Amygdala (tissue), 56 donors: ENCODE data around the gene TMTC2.

Experiments used
- DNase-seq, 56 donors: peaks; one replicate each; lab custom pipeline; 2025; lab: John Stamatoyannopoulos, UW

The TMTC2 gene

DNA sequence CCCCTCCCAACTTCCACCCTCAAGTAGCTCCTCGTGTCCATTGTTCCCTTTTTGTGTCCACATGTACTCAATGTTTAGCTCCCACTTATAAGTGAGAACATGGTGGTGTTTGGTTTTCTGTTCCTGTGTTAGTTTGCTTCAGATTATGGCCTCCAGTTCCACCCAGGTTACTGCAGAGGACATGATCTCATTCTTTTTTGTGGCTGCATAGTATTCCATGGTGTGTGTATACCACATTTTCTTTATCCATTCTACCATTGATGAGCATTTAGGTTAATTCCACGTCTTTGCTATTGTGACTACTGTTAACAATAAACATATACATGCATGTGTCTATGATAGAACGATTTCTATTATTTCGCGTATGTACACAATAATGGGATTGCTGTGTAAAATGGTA is 362.6 kb downstream of the TMTC2 start:
- no peak for DNase-seq

DNA sequence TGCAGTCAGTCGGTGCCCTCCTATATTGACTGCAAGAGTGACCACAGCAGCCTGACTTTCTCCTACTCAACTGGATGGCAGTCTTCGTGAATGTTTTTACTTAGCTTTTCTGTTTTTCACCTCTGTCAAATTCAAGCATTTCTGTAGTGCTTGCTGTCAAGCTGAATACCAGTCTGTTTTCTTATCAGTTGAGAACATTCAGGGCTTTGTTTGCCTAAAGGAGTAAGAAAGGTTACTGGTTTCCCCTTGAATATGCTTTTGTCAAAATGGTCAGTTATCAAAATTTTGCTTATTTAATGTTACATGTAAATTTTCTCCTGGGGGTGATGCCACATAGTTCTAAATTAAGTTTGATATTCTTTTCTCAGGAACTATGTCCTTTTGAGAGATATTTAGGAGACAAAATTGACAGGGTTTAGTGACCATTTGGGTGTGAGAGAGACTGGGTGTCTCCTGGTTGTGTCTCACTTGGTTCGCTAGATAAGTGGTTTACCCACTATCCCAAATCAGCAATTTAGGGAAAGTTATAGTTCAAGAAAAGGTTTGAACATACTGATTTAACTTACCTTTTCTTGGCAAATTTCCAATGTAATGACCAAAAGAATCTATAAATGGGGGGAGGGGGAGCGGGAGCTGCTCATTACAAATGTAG is 366.3 kb downstream of the TMTC2 start:
- DNase-seq, result no peak

DNA sequence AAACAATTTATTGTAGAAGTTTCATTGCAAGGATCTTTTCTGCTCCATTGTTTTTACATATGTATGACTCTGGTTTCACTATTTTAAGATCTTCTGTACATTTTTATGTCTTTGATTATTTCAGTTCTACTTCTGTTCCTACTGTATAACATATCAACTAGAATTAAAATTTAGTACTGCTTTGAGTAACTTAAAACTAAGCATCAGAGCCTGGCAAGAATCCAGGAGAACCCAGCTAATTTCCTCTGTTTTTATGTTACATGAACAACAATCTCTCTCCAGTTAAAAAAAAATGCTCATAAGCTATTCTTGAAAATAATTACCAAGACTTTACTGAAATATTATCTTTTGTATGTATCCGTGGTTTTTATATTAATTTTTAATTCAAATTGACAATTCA is 370.7 kb downstream of the TMTC2 start:
- DNase-seq, result peak in 1 of 56 donors; percentile 20

DNA sequence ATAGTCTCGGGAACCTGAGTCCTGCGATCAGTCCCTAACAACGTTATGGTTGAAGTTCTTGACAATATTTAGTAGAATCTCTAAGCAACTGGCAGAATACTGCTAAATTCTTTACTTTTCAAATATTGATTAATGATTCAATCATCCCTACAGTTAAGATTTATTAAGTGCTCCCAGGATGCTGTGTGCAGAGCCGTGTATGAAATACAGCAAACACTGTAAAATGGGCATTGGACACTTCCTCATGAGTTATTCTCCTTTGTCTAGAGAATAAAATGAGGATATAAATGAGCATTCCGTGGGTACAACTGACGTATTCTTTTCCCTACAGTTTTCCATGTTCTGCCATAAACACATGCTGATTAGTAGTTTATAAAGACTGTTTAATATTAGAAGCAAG is 372.4 kb downstream of the TMTC2 start:
- no peak for DNase-seq

DNA sequence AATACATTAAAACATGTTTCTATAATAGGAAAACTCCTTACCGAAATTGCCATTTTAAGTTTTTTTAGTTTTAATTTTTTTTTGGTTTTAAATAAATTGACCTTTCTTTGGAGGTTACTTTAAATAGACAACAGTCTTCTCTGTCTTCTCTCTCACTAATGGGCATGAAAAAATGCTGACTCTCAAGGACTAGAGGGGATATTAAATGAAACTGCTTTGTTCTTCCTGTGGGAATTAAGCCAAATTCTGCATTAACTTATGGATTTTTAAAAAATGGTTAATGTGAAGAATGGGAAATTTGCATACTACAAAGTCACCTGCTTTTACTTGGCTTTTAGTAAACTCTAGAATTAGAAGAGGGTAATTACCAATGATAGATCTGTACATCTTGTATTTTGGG is 378.9 kb downstream of the TMTC2 start:
- no peak for DNase-seq

DNA sequence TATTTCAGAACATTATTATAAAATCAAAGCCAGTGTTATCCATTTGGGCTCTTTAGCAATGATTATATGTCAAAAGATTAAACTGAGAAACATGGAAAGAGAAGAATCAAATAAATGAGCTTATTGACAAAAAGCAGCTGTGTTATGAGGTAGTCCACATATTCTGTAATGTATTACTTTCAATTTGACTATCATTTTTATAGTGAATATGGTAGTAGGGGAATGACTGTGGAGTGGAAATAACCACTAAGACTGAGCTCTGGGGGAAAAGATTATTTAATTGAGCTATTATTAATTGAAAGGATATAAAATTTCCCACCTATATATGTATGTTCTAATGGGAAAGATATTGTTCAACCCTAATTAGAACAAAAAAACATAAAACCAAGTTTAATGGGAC is 381.3 kb downstream of the TMTC2 start:
- DNase-seq, result no peak

DNA sequence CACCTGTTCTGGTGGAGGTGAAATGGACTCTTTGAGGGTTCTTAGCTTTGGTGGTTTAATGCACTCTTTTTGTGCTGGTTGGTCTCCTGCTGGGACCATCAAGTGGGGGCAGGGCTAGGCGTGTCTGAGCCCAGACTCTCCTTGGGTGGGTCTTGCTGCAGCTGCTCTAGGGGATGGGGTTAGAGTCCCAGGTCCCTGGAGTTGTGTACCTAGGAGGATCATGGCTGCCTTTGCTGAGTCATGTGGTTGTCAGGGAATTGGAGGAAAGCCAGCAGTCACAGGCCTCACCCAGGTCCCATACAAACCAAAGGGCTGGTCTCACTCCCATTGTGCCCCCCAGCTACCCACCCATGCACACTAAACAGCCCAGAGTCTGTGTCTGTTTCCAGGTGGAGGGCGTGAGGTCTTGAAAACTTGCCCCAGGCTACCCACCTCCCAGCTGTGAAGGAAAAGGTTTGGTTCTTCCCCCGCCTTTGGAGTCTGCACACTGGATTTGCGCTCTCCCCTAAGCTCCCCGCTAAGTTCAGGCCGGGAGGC is 387.7 kb downstream of the TMTC2 start:
- no peak for DNase-seq

DNA sequence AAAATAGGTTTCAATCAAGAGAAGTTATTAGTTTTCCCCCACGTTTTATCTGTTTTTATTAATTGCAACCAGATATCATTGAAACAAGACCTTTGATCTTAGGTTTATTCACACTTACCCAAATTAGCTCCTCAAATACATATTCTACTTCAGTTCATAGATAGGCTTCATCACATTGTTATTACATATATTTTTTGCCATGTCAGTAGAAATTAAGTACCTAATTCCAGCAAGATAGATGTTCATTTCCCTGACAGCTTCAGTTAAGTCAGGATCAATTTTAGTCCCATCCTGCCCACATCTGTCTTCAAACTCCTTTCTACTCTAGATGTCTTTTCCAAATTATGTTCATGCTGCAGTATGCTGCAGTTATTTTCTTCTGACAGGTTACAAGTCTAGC is 388.8 kb downstream of the TMTC2 start:
- DNase-seq, result no peak

DNA sequence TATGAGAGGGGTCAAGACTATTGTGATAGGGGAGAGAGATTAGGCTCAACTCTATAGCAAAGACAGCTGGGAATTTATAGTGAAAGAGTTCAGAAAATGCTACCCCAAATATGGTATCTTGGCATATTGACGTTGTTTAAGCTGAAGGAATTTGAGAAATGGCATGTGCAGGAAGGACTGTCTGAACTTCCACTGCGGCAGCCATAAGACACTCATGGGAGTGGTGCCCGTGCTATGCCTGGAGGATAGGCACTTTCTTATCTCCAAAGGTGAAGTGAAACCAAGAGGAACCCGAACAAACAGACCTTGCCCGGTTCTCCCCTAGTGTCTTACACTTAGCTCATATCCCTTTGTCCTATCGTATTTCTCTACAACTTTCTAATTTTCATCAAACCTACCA is 390.3 kb downstream of the TMTC2 start:
- no peak for DNase-seq

DNA sequence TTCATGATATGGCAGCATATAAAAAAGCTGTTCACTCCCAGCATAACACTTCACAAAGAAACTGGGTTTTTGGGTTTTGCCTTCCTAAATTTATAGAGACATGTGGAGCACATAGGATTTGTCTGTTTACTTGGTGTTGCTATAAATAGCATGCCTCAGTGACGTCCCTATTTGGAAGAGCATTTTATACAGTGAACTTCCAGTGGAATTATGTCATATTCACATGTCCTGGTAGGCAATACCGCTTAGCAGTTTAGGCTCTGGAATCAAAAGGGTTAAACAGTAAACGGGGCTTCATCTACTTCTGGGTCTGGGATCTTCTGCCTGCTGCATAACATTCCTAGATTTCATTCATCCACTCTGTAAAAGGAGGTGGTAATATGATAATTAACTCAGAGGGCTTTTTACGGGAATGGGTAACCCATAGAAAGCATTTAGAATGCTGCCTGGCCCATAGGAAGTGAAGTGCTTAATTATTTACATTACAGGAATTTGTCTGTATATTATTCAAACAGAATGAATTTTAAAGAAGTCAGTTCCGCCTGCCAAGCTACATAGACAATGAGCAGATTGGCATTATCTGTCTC is 396.1 kb downstream of the TMTC2 start:
- no peak for DNase-seq

DNA sequence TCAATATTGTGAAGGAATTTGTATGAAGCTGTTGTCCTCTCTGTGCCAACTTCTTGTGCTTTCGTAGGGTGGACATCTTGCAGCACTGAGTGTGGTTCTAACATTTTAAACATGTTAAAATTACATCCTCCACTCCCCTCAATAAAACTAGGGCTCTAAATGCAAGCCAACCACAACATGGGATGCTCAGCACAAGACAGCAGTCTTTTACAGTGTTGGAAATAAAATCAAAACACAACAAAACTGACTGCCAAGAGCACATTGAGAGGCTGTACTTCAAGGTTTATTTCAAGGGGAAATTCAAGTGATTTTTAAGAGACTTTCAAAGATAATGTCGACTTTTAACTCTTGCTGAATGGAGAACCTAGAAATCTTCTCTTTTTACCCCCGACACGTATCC is 396.9 kb downstream of the TMTC2 start:
- no peak for DNase-seq

DNA sequence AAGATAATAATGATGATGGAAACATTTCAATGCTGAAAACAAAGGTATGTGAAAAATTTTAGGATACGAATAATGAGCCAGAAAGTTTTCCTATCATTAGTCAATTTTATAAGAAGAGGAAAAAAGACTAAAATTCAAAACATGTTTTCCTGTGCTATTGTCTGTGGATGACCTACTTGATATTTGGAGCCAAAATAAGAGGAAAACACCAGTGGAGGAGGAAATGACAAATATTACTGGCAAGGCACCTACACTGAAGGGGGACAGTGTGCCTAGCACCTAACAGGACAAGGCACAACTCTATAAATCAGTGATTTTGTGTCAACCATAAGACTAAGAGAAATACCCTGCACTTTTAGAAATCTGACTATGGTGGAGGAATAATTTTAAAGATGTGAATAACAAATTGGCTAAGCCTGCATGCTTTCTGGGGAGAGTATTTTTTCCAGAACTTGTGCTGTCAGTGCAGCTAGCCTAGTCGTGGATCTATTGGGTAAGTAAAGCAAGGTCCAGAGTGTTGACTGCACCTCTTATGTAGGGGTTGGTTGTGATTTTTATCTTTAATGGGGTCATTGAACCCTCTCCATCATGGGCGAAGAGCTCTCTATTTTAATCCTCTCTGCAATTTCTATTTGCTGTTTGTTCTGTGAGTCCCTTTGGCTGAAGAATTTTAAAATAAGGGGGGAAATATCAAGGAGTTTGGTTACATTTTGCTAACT is 398.0 kb downstream of the TMTC2 start:
- DNase-seq, result no peak

DNA sequence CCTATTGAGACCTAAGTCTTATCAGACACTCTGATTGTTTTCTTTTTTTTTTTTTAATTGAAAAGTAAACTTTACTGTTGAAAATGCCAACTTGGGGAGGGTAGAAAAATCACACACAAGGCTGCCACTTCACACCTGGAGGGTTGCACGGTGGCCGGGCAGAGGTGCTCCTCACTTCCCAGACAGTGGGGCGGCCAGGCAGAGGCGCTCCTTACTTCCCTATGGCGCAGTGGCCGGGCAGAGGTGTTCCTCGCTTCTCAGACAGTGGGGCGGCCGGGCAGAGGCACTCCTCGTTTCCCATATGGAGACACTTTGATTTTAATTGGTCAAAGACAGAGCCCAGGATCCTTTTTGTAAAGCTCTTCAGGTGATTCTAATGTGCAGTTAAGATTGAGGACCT is 399.3 kb downstream of the TMTC2 start:
- no peak for DNase-seq

DNA sequence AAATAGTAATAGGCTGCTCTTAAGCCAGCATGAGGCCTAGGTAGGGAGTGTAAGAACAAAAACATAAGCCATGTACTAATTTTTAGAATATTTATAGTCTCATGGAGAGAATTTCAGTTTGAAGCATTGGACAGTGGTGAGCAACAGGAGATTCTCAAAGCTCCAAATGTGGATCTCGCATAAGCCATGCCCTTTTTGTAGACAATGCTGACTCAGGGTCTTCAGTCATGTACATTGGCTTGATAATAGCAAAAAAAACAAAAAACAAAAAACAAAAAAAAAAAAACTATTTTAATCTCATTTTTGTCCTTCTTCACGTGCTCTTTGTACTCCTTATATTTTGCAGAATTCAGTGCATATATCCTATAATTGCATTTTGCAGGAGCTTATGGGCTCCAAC is 402.9 kb downstream of the TMTC2 start:
- no peak for DNase-seq

DNA sequence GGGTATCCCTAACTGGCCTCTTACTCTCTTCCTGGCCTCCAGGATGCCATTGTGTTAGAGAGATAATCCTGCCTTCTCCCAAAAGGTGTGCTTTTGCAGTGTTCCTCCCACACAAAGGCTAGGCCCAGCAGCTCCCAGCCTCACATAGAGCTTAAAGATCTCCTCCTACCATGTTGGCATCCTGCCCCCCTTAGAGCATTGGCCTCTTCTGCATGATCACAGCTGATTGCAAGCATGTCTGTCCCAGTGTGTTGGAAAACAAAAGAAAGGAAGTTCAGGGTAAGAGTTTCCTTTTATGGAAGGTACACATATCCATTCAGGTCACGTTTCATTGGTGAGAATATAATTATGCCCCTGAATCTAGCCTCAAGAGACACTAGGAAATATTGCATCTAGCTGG is 405.4 kb downstream of the TMTC2 start:
- peak in 3 of 56 donors; percentile 2 to 12 (median 3) for DNase-seq

DNA sequence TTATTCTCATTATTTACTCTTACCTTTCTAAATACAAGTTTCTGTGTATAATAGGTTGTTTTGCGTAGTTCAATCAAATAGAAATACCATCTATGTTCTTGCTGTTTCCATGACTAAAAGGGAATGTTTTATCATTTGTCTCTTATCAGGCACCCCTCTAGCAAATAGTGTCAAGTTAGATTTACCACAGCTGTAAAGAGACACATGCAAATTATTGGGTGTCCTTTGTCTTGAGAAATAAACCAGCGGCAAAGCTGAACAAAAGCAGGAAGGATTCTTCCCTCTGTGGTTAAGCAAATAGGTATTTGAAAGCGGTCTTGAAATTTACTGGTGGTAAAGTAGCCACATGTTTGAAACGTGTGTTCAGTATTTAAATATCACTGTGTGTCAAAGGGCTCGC is 405.9 kb downstream of the TMTC2 start:
- DNase-seq, result no peak

DNA sequence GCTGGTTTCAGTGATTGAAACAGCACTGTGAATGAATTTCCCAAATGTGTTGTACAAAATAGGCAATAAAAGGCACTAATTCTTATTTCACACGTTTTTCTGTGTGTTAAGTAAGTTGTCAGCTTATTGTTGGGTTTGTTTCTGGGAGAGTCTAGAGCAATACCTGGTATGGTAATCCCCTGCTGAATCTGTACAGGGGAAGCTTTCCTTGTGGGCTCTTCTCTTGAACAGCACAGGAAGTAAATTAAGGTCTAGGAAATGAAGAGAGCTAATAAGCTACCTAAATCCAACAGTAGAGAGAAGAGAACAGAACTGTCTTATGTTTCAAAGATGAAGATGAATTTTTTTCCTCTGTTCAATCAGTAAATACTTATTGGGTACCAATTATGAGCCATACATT is 406.7 kb downstream of the TMTC2 start:
- no peak for DNase-seq

DNA sequence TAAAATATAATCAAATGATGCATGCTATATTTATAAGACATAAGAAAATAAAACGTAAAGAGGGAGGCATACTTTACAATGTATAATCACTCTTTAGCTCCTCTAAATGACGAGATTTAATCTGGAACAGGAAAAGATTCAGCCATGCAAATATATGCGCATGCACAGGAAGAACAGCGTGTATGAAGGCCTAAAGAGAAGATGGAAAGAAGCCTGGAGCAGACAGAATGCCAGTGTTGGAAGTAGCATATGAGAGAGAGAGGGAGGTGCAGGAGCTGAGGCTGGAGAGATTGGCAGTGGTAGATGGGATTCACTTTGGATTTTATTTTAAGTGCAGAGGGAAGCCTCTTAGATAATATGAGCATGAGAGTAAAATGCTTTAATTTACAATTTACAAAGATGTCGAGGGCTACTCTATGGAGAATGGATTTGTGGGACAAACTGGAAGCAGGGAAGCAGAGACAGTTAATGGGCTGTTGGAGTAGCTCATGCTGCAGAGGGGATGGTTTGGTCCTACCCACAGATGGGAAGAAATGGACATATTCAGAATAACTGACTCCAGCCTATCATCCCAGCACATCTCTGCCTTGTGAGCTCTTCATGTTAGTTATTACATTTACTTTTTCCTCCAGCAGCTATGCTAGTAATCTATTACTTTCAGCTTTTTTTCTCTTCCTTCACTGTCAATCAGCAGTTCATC is 411.1 kb downstream of the TMTC2 start:
- DNase-seq, result peak in 2 of 56 donors; percentile 4 to 8

DNA sequence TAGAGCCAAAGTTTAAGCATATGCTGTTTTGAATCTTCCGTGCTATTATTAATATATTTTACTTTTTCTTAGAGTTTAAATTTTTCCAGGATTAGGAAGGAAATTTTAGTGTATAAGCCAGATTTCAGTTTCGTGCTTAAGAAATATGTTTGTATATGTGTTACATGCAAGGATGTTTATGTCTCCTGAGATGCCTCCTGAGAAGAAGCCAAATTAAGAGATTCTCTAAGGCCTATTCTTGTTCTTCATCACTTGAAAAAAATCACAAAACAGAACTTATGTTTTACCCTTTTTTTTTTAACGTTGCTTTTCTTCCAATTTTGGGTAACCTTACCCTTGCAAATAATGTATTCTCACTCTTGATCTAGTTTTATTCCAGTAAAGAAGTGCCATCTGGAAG is 412.7 kb downstream of the TMTC2 start:
- no peak for DNase-seq

DNA sequence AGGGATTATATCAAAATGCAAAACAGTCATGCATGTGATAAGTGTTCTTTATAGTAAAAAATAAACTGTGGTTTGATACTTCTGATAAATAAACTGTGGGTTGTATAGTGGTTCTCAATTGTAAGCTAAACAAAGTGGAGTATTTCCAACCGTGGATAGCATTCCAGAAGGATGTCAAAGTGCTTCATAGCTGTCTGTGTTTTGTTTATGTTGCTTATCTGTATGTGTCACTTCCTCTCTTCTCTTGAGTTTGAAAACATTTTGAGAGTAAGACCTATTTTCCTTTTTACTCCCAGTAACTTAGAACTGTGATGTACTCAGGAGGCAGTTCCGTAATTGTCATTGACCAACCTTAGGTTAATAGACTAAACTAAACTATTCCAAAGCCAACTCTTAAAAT is 415.8 kb downstream of the TMTC2 start:
- DNase-seq, result no peak

DNA sequence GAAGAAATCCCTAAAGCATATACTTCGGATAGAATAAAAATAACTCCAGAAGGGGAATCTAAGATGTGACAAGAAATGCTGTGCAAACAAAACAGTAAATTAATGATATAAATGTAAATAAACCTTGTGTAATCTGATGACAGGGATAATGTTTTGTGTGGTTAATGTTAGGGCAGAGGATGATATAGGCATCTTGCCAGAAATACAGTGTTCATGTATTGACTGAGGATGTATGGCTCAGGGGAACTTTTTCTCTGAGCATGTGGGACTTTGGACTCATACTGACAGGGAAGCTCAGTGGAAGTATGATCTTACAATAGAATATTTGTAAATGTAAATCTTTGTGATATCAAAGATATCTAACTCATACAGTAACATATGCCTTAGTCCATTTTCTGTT is 420.2 kb downstream of the TMTC2 start:
- no peak for DNase-seq
